Stomach (tissue), 9 donors: ENCODE measurements around the gene ZBP1. TPM values are rescaled to one million over a fixed set of nuclear protein-coding genes. Genes with fewer than 3 reads are reported as not detected.

Experiments used
- DNase-seq, 2 donors: peaks; one replicate each; pipeline versions ENCODE4 v3.0.0 to v3.0.0-alpha.2; 2013 to 2019
- H3K27ac ChIP-seq, 5 donors: fragments of 200-600 bp in 4 of 5; sonication (generic) in 4 of 5; one replicate each; pipeline ENCODE4 v1.5.1; 2013 to 2019; ENCODE audit warnings: mild to moderate bottlenecking in 1 of 5, moderate library complexity in 1 of 5
- H3K27me3 ChIP-seq, 3 donors: fragments of 200-600 bp; sonication (generic); one replicate each; pipeline ENCODE4 v1.5.1; 2017 to 2019; ENCODE audit warnings: mixed run types in 1 of 3
- H3K36me3 ChIP-seq, 4 donors: fragments of 200-600 bp; sonication (generic); 1 replicate in 3 of 4; 2 replicates in 1 of 4; pipeline ENCODE4 v1.5.1; 2016 to 2019
- H3K4me1 ChIP-seq, 4 donors: fragments of 200-600 bp; sonication (generic); one replicate each; pipeline ENCODE4 v1.5.1; 2016 to 2019
- H3K4me3 ChIP-seq, 4 donors: fragments of 200-600 bp; sonication (generic) in 3 of 4; one replicate each; pipeline ENCODE4 v1.5.1; 2016 to 2019; ENCODE audit warnings: mild to moderate bottlenecking in 1 of 4
- H3K9me3 ChIP-seq, 4 donors: fragments of 200-600 bp; sonication (generic); one replicate each; pipeline ENCODE4 v1.5.1; 2016 to 2019
- CTCF ChIP-seq, 7 experiments: fragments of 450-650 bp in 4 of 7; fragments of 200-600 bp in 3 of 7; sonication (generic) in 3 of 7; IDR thresholded peaks; one replicate each; pipeline ENCODE4 v1.5.1; 2016 to 2019; ENCODE audit warnings: antibody characterized with exemption in 7 of 7, control low read depth in 2 of 7, mild to moderate bottlenecking in 1 of 7
- EP300 ChIP-seq: sonication (generic); formaldehyde crosslinking; IDR thresholded peaks from one replicate; pipeline ENCODE4 v1.6.1; 2017; ENCODE audit warnings: antibody characterized with exemption
- POLR2A ChIP-seq, 4 donors: fragments of 450-650 bp; IDR thresholded peaks; one replicate each; pipeline ENCODE4 v1.6.1; 2016; ENCODE audit warnings: antibody characterized with exemption in 4 of 4, control low read depth in 2 of 4, mild to moderate bottlenecking in 1 of 4, moderate library complexity in 1 of 4
- POLR2AphosphoS5 ChIP-seq, 3 donors: sonication (generic); formaldehyde crosslinking; IDR thresholded peaks; one replicate each; pipeline ENCODE4 v1.6.1; 2016; ENCODE audit warnings: antibody characterized with exemption in 3 of 3
- WGBS, 5 donors: extraction: QIAGEN DNeasy Blood & Tissue Kit in 3 of 5; methylation state at CpG; one replicate each; pipeline versions ENCODE4 v1.1.5 to v1.1.7; 2013 to 2018; 5-methylcytosine and 5-hydroxymethylcytosine counted together
- intact Hi-C: fragments of 100-400 bp; cut with DNase I; formaldehyde crosslinking; loops from one replicate; pipeline ENCODE4 v1.15.1; 2023; ENCODE audit warnings: low total_unique reads
- polyA plus RNA-seq, 3 donors: library from polyadenylated mRNA; stranded (reverse); fragments of 200-250 nt; gene quantifications; one replicate each; pipeline ENCODE4 v1.2.3, GENCODE V29; 2013
- total RNA-seq, 5 donors: library from RNA; depleted of rRNA; stranded (reverse); fragments of >200 nt; gene quantifications; one replicate each; pipeline versions ENCODE4 v1.1.0 to v1.2.3, GENCODE V29; 2014 to 2016
- donor health status: healthy with polysubstance abuse.
- donor health status: Bipolar disorder and iron deficiency.
- donor health status: healthy.

ZBP1 gene
- total and polyA plus RNA-seq, 8 donors: 0.37 to 0.60 TPM; not detected in 6

GRCh38 chr20:57585466-57586213 lies 34.6 kb downstream of the ZBP1 start:
- Histone ChIP-seq H3K9me3 (peaks cover 0 to 13% (median 9%) of the 10 kb centered on the region in 4 donors), H3K4me3 (no peak overlapping the region), H3K27me3 (peaks cover 0 to 32% (median 5%) of the 10 kb centered on the region in 3 donors), H3K36me3 (no peaks in the 10 kb centered on the region), H3K4me1 (peaks cover 12 to 32% (median 23%) of the 10 kb centered on the region in 4 donors), H3K27ac (no peak overlapping the region)
- intact Hi-C loops: no loop called here
- WGBS, 5 donors: 69 to 78% (median 76%) methylated on average over 17 of the region's 17 CpGs
- no peak for DNase-seq
- no peak for TF ChIP-seq EP300
- TF ChIP-seq POLR2AphosphoS5 (IDR thresholded peaks at IDR 0.05): no peak

- no peak for DNase-seq
- Histone ChIP-seq H3K36me3 (no peaks in the 10 kb centered on the region), H3K4me3 (no peak overlapping the region), H3K4me1 (peaks cover 12 to 36% (median 25%) of the 10 kb centered on the region in 4 donors), H3K27me3 (peaks cover 0 to 39% (median 12%) of the 10 kb centered on the region in 3 donors), H3K27ac (no peak overlapping the region), H3K9me3 (peaks cover 0 to 13% (median 9%) of the 10 kb centered on the region in 4 donors)
- 63 to 80% (median 76%) methylated on average over 8 of the region's 8 CpGs for WGBS, 5 donors
- TF ChIP-seq EP300 (no peak), POLR2AphosphoS5 (IDR thresholded peaks at IDR 0.05) (no peak), POLR2A (IDR thresholded peaks at IDR 0.05) (no peak)
- intact Hi-C loops: no loop called here
Observed at GRCh38 chr20:57584768-57585461, 35.3 kb downstream of the ZBP1 start.

GRCh38 chr20:57583289-57584257 lies 36.7 kb downstream of the ZBP1 start:
- no peaks in the 10 kb centered on the region for H3K36me3 ChIP-seq
- TF ChIP-seq CTCF (IDR thresholded peaks at IDR 0.05) (no peak), POLR2AphosphoS5 (IDR thresholded peaks at IDR 0.05) (no peak), POLR2A (IDR thresholded peaks at IDR 0.05) (no peak), EP300 (no peak)
- peaks cover 12 to 40% (median 26%) of the 10 kb centered on the region in 4 donors for H3K4me1 ChIP-seq
- peaks cover 0 to 52% (median 21%) of the 10 kb centered on the region in 3 donors for H3K27me3 ChIP-seq
- peaks cover 0 to 13% (median 9%) of the 10 kb centered on the region in 4 donors for H3K9me3 ChIP-seq
- no peak for DNase-seq
- no peak overlapping the region for H3K4me3 ChIP-seq
- intact Hi-C loops: no loop called here
- H3K27ac ChIP-seq: peak overlapping the region in 4 of 5 donors; percentile 69 to 86 (median 77)
- WGBS, 5 donors: 83 to 90% (median 84%) methylated on average over 16 to 18 of the region's 18 CpGs

- intact Hi-C loops: no loop called here
Observed at GRCh38 chr20:57582432-57583288, 37.6 kb downstream of the ZBP1 start.

More at GRCh38 chr20:57582432-57583288, 37.6 kb downstream of the ZBP1 start:
- H3K27me3 ChIP-seq: peaks cover 0 to 61% (median 24%) of the 10 kb centered on the region in 3 donors
- 19 to 29% (median 23%) methylated on average over 18 to 21 of the region's 21 CpGs for WGBS, 5 donors
- peaks cover 12 to 40% (median 26%) of the 10 kb centered on the region in 4 donors for H3K4me1 ChIP-seq
- DNase-seq: peak; percentile 44 to 92
- peak overlapping the region in 1 of 4 donors; percentile 13 for H3K4me3 ChIP-seq
- peaks cover 0 to 7% (median 4%) of the 10 kb centered on the region in 4 donors for H3K9me3 ChIP-seq
- peak overlapping the region; percentile 2 to 86 (median 71) for H3K27ac ChIP-seq
- TF ChIP-seq POLR2AphosphoS5 (IDR thresholded peaks at IDR 0.05) (peak in 2 of 3 donors; percentile 10 to 73), EP300 (peak; percentile 76), POLR2A (IDR thresholded peaks at IDR 0.05) (no peak), CTCF (IDR thresholded peaks at IDR 0.05) (peak in 2 of 7 experiments; percentile 10 to 27)
- no peaks in the 10 kb centered on the region for H3K36me3 ChIP-seq
